A673 (cell line): ENCODE data around the gene UMAD1.

ENCODE experiments used
- EZH2 ChIP-seq: fragments of 200-600 bp; sonication (generic); IDR thresholded peaks from 2 replicates; pipeline ENCODE4 v1.6.1; 2017; ENCODE audit warnings: borderline replicate concordance, low read depth, mild to moderate bottlenecking, mixed read lengths, antibody characterized with exemption, low read length; ENCODE audit not compliant: poor library complexity, severe bottlenecking
- TF ChIP-seq, protein P1 (sequence below): fragments of 300-800, 200-600 bp; sonication (generic); conservative IDR thresholded peaks from 2 replicates; pipeline ENCODE4 v1.5.1; 2017; ENCODE audit warnings: low read depth, mild to moderate bottlenecking, antibody characterized with exemption, low read length, moderate library complexity, mixed read lengths

DNA sequence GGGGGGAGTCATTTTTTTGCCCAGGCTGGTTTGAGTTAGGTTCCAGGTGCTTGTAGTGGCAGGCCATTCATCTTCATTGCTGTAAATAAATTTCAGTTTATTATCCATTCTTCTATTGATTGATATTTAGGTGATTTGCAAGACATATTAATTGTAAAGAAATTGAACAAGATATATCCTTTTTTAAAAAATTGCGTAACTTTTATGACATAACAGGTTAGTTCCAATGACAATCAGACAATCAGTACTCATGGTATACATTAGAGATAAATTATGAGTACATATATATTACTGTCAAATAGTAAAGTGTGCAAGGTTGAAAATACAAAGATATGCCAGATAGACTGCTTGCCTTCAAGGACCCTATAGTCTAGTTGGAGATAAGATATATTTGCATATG is 235.9 kb downstream of the UMAD1 start:
- TF ChIP-seq, protein P1, sequence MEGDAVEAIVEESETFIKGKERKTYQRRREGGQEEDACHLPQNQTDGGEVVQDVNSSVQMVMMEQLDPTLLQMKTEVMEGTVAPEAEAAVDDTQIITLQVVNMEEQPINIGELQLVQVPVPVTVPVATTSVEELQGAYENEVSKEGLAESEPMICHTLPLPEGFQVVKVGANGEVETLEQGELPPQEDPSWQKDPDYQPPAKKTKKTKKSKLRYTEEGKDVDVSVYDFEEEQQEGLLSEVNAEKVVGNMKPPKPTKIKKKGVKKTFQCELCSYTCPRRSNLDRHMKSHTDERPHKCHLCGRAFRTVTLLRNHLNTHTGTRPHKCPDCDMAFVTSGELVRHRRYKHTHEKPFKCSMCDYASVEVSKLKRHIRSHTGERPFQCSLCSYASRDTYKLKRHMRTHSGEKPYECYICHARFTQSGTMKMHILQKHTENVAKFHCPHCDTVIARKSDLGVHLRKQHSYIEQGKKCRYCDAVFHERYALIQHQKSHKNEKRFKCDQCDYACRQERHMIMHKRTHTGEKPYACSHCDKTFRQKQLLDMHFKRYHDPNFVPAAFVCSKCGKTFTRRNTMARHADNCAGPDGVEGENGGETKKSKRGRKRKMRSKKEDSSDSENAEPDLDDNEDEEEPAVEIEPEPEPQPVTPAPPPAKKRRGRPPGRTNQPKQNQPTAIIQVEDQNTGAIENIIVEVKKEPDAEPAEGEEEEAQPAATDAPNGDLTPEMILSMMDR = no peak
- TF ChIP-seq EZH2 = no peak
